Measurements from ENCODE around the gene MAP2K2. TPM values are rescaled to one million over a fixed set of nuclear protein-coding genes. Genes with fewer than 3 reads are reported as not detected.
A peak's percentile ranks its signal among the peaks of the same experiment; 100 is the strongest.

MAP2K2 gene
- total RNA-seq, 2 experiments from 2014 or later: 108 to 133 TPM

- ATAC-seq: peak; percentile 59
- CTCF ChIA-PET: interaction anchor here (0.6 to 0.7 kb wide), 2 partner anchors 15 to 58 kb away, joined by 3 read pairs; no protein-coding TSS in a partner anchor
- H3K4me3 Mint-ChIP-seq: no peak overlapping the region
- peak overlapping the region; percentile 37 for H3K27ac Mint-ChIP-seq
- intact Hi-C loops (cut with DNase I, micrococcal nuclease): no loop called here
- peaks cover 3% of the 10 kb centered on the region for H3K9me3 Mint-ChIP-seq (ENCODE audit: low read depth)
- no peaks in the 10 kb centered on the region for H3K27me3 Mint-ChIP-seq
- peaks cover 50% of the 10 kb centered on the region for H3K4me1 Mint-ChIP-seq
- POLR2A ChIA-PET: interaction anchor here (0.5 to 1.0 kb wide), 4 partner anchors 7 to 296 kb away, joined by 3 to 5 read pairs (median 4); partner anchors contain the start of gene MRPL54
- DNase-seq: peak; percentile 80
- H3K36me3 Mint-ChIP-seq (ENCODE audit: low read depth): peaks cover 27% of the 10 kb centered on the region
Measured at GRCh38 chr19:4057931-4058692, 65.8 kb downstream of the MAP2K2 start.

- H3K36me3 Mint-ChIP-seq (ENCODE audit: low read depth): peaks cover 44% of the 10 kb centered on the region
- CTCF ChIA-PET: no interaction called here
- H3K9me3 Mint-ChIP-seq (ENCODE audit: low read depth): peaks cover 3% of the 10 kb centered on the region
- peaks cover 54% of the 10 kb centered on the region for H3K4me1 Mint-ChIP-seq
- H3K27ac Mint-ChIP-seq: no peak overlapping the region
- intact Hi-C loops (cut with DNase I, micrococcal nuclease): no loop called here
- ATAC-seq: no peak
- DNase-seq: no peak
- no peak overlapping the region for H3K4me3 Mint-ChIP-seq
- POLR2A ChIA-PET: interaction anchor here (0.6 kb wide), 1 partner anchor 14 kb away, joined by 3 read pairs; no protein-coding TSS in a partner anchor
- H3K27me3 Mint-ChIP-seq: no peaks in the 10 kb centered on the region
Measured at GRCh38 chr19:4055209-4055552, 68.7 kb downstream of the MAP2K2 start.

DNA sequence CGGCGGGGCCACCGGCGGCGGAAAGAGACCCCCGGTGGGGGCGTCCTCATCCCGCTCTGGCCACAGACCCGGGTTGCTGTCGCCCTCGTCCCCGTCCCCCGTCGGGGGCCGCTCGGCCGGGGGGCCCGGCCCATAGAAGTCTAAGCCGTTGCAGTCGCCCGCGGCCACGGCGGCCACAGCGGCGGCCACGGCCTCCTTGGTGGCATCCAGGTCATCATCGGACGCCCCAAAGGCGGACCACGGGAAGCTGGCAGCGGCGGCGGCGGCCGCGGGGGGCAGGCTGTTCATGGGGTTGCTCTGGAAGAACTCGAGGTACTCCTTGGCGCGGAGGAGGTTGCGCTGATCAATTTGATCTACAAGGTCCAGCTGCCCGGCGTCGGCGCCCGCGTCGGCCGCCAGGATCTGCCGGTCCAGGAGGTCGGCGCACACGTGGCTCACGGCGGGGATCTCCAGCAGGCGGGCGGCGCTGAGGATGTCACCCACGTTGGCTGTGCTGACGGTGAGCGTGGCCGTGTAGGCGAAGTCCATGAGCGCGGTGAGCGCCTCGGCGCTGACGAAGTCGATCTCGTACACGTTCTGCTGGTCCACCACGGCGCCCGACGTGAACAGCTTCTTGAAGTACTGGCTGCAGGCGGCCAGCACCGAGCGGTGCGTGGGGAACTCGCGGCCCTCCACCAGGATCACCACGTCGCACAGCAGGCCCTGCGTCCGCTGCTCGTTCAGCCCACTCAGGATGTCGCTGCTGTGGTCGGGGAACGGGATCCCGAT is 69.3 kb downstream of the MAP2K2 start:
- H3K4me3 Mint-ChIP-seq: no peak overlapping the region
- H3K27me3 Mint-ChIP-seq: no peaks in the 10 kb centered on the region
- peaks cover 53% of the 10 kb centered on the region for H3K4me1 Mint-ChIP-seq
- CTCF ChIA-PET: no interaction called here
- POLR2A ChIA-PET: interaction anchor here (0.6 kb wide), 1 partner anchor 14 kb away, joined by 3 read pairs; no protein-coding TSS in a partner anchor
- H3K9me3 Mint-ChIP-seq (ENCODE audit: low read depth): peaks cover 3% of the 10 kb centered on the region
- H3K36me3 Mint-ChIP-seq (ENCODE audit: low read depth): peaks cover 47% of the 10 kb centered on the region
- ATAC-seq (no peak), DNase-seq (no peak)
- no peak overlapping the region for H3K27ac Mint-ChIP-seq
- intact Hi-C loops (cut with DNase I, micrococcal nuclease): no loop called here

DNA sequence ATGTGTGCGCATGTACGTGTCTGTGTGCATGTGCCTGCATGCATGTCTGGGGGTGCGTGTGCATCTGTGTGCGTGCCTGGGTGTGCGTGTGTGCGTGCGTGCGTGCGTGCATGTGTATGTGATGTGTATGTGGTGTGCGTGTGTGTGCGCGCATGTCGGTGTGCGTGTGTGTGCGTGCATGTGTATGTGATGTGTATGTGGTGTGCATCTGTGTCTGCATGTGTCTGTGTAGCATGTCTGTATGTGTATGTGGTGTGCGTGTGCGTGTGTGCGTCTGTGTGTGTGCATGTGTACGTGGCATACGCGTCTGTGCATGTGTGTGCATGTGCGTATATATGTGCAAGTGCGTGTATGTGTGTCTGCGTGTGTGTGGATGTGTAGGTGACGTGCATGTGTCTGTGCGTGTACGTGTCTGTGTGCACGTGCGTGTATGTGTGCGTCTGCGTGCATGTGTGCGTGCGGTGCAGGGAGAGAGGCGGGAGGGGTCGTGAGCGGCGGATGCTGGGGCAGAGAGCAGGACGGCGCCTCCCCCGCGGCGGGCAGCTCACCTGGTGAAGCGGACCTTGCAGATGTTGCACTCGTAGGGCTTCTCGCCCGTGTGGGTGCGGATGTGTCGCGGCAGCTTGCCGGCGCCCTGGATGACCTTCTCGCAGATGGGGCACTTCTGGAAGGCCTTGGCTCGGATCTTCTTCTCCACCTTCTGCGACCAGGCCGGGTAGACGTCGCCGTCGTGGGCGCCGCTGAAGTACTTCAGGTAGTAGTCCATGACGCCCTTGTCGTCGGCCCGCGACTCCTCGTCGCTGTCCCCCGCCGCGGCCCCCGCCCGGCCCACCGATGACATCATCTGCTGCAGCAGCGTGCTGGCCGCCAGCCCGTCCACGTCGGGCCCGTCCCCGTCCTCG is 70.2 kb downstream of the MAP2K2 start:
- H3K27ac Mint-ChIP-seq: peak overlapping the region; percentile 49
- peaks cover 48% of the 10 kb centered on the region for H3K36me3 Mint-ChIP-seq (ENCODE audit: low read depth)
- ChIA-PET CTCF (no interaction called here), POLR2A (no interaction called here)
- no peak overlapping the region for H3K4me3 Mint-ChIP-seq
- H3K4me1 Mint-ChIP-seq: peaks cover 45% of the 10 kb centered on the region
- no peaks in the 10 kb centered on the region for H3K27me3 Mint-ChIP-seq
- ATAC-seq (no peak), DNase-seq (no peak)
- H3K9me3 Mint-ChIP-seq (ENCODE audit: low read depth): peaks cover 3% of the 10 kb centered on the region
- intact Hi-C loops (cut with DNase I, micrococcal nuclease): no loop called here

DNA sequence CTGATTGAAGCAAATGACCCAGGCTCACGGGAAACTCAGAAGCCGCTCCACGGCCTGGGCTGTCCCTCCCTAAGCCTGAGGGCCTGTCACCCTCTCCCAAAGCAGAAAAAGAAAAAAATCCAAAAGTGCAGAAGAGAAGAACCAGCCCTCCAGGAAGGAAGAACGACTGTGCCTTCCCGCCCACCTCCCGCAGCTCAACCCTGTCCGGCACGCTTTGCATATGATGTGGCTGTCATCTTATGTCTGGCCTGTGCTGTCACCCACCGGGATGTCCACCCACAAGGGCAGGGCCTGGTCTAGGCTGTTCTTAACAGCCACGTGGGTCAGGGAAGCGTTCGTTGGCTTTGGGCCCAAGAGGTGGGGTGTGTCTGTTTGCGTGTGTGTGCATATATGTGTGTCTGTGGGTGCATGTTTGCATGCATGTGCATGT is 70.9 kb downstream of the MAP2K2 start:
- intact Hi-C loops (cut with DNase I, micrococcal nuclease): no loop called here
- Mint-ChIP-seq H3K4me3 (no peak overlapping the region), H3K27me3 (no peaks in the 10 kb centered on the region), H3K9me3 (ENCODE audit: low read depth) (peaks cover 3% of the 10 kb centered on the region), H3K36me3 (ENCODE audit: low read depth) (peaks cover 49% of the 10 kb centered on the region), H3K4me1 (peaks cover 40% of the 10 kb centered on the region), H3K27ac (no peak overlapping the region)
- POLR2A ChIA-PET: no interaction called here
- DNase-seq (no peak), ATAC-seq (no peak)
- CTCF ChIA-PET: no interaction called here

DNA sequence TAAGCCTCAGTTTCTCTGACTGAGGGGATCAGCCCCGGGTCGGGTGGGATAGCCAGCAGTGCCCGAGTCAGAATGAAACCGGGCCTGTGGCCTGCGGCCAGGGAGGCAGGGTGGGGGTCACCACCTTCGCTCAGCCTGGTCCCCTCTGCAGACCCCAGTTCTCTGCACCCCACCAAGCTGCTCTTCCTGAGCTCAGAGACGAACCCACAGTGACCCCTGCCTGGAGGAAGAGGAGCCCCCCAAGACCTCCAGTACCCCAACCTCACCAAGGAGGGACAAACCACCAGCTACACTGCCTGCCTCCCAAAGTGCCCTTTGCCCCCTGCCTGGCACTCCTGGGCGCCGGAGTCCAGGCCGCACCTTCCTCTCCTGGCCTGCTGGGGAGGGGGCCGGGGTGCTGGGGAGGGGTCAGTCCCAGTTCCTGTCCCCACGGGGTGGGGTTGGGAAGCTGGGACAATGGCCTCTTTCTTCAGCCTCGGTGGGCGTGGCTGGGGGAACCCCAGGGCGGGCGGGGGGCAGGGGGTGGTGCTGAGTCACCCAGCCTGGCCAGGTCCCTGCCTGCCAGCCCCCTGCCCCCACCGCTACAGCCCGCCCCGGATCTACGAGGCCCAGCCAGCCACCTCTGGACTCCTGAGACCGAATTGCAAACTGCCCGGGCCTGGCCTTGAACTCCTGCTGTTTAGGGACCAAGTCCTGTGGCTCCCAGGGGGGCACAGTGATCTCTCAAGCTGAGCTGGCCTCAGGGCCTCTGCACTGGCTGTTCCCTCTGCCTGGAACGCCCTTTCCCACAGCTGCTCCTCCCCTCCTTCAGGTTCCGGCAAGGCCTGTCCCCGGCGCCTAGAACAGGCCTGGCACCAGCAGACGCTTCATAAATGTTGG is 71.6 kb downstream of the MAP2K2 start:
- H3K4me1 Mint-ChIP-seq: peaks cover 34% of the 10 kb centered on the region
- POLR2A ChIA-PET: no interaction called here
- H3K27ac Mint-ChIP-seq: no peak overlapping the region
- no peaks in the 10 kb centered on the region for H3K27me3 Mint-ChIP-seq
- CTCF ChIA-PET: no interaction called here
- DNase-seq: no peak
- no peak for ATAC-seq
- H3K4me3 Mint-ChIP-seq: no peak overlapping the region
- H3K9me3 Mint-ChIP-seq (ENCODE audit: low read depth): peaks cover 3% of the 10 kb centered on the region
- intact Hi-C loops (cut with DNase I, micrococcal nuclease): no loop called here
- H3K36me3 Mint-ChIP-seq (ENCODE audit: low read depth): peaks cover 47% of the 10 kb centered on the region

DNA sequence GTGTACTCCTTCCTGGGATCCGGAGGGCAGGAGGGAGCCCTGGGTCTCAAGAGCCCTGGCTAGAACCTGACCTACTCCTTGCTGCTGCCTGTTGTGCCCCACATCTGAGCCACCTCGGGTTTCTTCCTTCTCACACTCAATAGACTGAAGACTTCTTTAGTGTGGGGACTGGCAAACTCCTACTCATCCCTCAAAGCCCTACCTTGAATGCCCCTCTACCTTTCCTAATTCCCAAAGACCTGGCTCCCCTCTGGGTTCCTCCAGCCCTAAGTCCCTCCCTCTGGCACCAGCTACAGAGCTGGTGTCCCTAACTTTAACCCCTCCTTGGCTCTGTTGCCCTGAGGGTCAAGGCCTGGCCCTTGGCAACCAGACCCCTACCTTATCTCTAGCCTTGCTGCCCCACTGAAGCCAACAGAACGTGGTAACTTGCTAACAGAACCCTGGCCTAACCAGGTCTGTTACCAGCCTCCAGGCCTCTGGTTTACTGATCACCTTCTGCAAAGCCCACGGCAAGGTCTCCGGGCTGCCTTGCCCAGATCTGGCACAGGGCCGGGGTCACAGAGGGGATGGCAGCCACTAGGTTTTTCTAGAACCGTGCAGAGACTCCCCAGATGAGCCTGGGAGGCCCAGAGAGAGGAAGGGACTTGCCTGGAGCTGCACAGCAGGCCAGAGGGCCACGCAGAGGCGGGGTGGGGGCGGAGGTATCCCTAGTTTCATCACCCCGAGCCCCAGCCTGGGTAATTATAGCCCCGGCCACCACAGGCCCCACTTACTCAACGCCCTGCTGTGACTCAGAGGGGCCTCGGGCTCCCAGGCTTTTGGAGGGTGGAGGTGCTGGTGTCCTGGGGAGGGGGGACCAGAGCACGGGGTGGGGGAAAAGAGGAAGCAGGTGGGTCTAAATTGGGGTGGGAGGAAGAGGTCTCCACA is 72.5 kb downstream of the MAP2K2 start:
- Mint-ChIP-seq H3K9me3 (ENCODE audit: low read depth) (peaks cover 3% of the 10 kb centered on the region), H3K36me3 (ENCODE audit: low read depth) (peaks cover 47% of the 10 kb centered on the region), H3K4me1 (peaks cover 34% of the 10 kb centered on the region), H3K27me3 (no peaks in the 10 kb centered on the region), H3K27ac (peak overlapping the region; percentile 75), H3K4me3 (no peak overlapping the region)
- POLR2A ChIA-PET: no interaction called here
- DNase-seq (peak; percentile 59), ATAC-seq (peak; percentile 68)
- CTCF ChIA-PET: interaction anchor here (1.1 kb wide), 1 partner anchor 10 kb away, joined by 3 read pairs; no protein-coding TSS in a partner anchor
- intact Hi-C loops (cut with DNase I, micrococcal nuclease): no loop called here

DNA sequence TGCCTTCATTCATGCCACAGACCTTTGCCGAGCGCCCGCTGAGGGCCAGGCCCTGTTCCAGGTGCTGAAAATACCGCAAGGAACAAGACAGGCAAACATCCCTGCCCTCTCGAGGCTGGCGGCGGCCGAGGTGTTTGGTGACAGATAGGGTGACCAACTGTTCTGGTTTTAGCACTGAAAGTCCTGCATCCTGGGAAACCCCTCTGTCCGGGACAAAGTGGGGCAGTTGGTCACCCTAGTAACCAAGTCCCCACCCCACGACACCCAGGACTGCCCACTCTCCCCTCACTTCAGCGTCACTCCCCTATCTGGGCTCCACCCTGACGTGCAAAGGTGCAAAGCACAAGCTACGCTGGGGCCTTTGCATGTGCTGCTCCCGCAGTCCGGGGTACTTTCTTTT is 74.5 kb downstream of the MAP2K2 start:
- DNase-seq (no peak), ATAC-seq (no peak)
- intact Hi-C loops (cut with DNase I, micrococcal nuclease): no loop called here
- Mint-ChIP-seq H3K9me3 (ENCODE audit: low read depth) (peaks cover 3% of the 10 kb centered on the region), H3K27ac (no peak overlapping the region), H3K4me1 (peaks cover 32% of the 10 kb centered on the region), H3K27me3 (no peaks in the 10 kb centered on the region), H3K36me3 (ENCODE audit: low read depth) (peaks cover 40% of the 10 kb centered on the region), H3K4me3 (no peak overlapping the region)
- ChIA-PET CTCF (no interaction called here), POLR2A (no interaction called here)

DNA sequence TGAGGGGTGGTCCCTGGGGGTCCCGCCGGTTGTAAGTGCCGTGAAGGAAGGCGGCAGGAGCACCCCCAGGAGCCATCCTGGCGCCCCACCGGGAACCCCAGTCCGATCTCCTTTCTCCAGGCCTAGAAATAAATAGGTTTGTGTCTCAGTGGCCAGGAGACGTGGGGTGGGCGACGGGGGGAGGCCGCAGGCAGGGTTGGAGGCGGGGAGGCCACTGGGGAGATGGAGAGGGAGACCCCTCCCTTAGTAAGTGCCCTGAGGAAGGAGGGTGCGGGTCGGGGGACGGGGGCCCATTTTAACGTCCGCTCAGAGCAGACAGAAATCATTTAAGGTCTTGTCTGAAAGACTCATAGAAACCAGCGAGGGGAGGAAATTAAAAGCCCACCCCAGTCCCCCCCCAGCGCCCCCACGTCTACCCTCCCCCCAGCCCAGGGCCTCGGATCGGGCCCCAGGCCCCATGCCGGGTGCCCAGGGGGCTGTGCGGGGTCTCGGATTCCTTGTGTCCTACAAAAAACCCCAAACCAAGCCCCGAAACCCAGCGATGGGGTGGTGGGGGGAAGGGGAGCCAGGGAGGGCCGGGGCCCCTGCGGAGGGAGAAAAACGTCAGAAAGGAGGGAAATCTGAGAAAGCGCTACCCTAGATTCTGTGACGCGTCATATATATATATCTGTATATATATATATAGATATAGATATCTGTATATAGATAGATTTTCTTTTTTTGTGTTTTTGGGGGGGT is 76.8 kb downstream of the MAP2K2 start:
- Mint-ChIP-seq H3K27ac (no peak overlapping the region), H3K4me1 (peaks cover 19% of the 10 kb centered on the region), H3K36me3 (ENCODE audit: low read depth) (peaks cover 27% of the 10 kb centered on the region), H3K4me3 (no peak overlapping the region), H3K9me3 (ENCODE audit: low read depth) (no peaks in the 10 kb centered on the region), H3K27me3 (no peaks in the 10 kb centered on the region)
- POLR2A ChIA-PET: no interaction called here
- DNase-seq (no peak), ATAC-seq (no peak)
- CTCF ChIA-PET: no interaction called here
- intact Hi-C loops (cut with DNase I, micrococcal nuclease): no loop called here

DNA sequence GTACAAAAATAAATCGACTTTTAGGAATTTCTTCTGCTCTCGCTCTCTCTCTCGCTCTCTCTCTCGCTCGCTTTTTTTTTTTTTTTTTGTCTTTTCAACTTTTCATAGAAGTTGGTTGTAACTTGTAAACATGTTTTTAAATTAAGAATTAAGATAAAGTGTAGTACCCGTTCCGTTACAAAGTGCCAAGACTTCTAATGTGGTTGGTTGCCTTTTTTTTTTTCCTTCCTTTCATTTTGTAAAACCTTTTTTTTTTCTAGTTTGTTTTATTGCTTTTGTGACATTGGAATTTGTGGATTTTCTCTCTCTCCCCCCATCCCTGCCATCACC is 77.6 kb downstream of the MAP2K2 start:
- intact Hi-C loops (cut with DNase I, micrococcal nuclease): no loop called here
- ChIA-PET POLR2A (no interaction called here), CTCF (no interaction called here)
- Mint-ChIP-seq H3K4me1 (peaks cover 12% of the 10 kb centered on the region), H3K36me3 (ENCODE audit: low read depth) (peaks cover 22% of the 10 kb centered on the region), H3K27ac (no peak overlapping the region), H3K27me3 (no peaks in the 10 kb centered on the region), H3K4me3 (no peak overlapping the region), H3K9me3 (ENCODE audit: low read depth) (no peaks in the 10 kb centered on the region)
- DNase-seq (no peak), ATAC-seq (no peak)
